HS-27A (cell line): ENCODE results near the gene MAN2A2.

Experiments used
- DNase-seq: peaks from one replicate; pipeline ENCODE4 v3.0.0-alpha.2; 2012; ENCODE audit warnings: low read depth, missing footprints

The MAN2A2 gene

GRCh38 chr15:90960298-90961091 is 57.4 kb downstream of the MAN2A2 start:
- DNase-seq, result no peak

GRCh38 chr15:90962021-90962420 is 58.9 kb downstream of the MAN2A2 start:
- no peak for DNase-seq

- DNase-seq, result no peak
These were observed 63.2 kb downstream of the MAN2A2 start for GRCh38 chr15:90966262-90966661.

- no peak for DNase-seq
These were observed 64.1 kb downstream of the MAN2A2 start for GRCh38 chr15:90967206-90967605.

GRCh38 chr15:90968434-90968833 is 65.3 kb downstream of the MAN2A2 start:
- no peak for DNase-seq

GRCh38 chr15:90970274-90970673 is 67.2 kb downstream of the MAN2A2 start:
- no peak for DNase-seq

GRCh38 chr15:90972133-90972532 is 69.0 kb downstream of the MAN2A2 start:
- DNase-seq, result no peak
